Superior temporal gyrus (tissue), 1 donor: ENCODE results near the gene SPAG4.

Experiments
- DNase-seq: peaks from one replicate; pipeline ENCODE4 v3.0.0-alpha.2; 2016; ENCODE audit errors: extremely low spot score

The SPAG4 gene

GRCh38 chr20:35652641-35653429, 37.2 kb downstream of the SPAG4 start:
- no peak for DNase-seq

- no peak for DNase-seq
These were observed 37.8 kb downstream of the SPAG4 start for GRCh38 chr20:35653430-35653734.

- DNase-seq, result no peak
These were observed 38.3 kb downstream of the SPAG4 start for GRCh38 chr20:35653893-35654292.

- DNase-seq, result no peak
These were observed 38.8 kb downstream of the SPAG4 start for GRCh38 chr20:35654415-35654814.

GRCh38 chr20:35657271-35657670, 41.6 kb downstream of the SPAG4 start:
- no peak for DNase-seq

- DNase-seq, result no peak
These were observed 44.7 kb downstream of the SPAG4 start for GRCh38 chr20:35660122-35660937.

GRCh38 chr20:35661053-35661452, 45.4 kb downstream of the SPAG4 start:
- no peak for DNase-seq

GRCh38 chr20:35661908-35662307, 46.3 kb downstream of the SPAG4 start:
- no peak for DNase-seq

- no peak for DNase-seq
These were observed 46.9 kb downstream of the SPAG4 start for GRCh38 chr20:35662551-35662950.

- DNase-seq, result peak; percentile 29
These were observed 48.2 kb downstream of the SPAG4 start for GRCh38 chr20:35663516-35664465.

GRCh38 chr20:35664466-35665206, 49.0 kb downstream of the SPAG4 start, which contains the start of the genes CPNE1 and RBM12:
TSS of gene CPNE1 (minus strand) at chr20:35664900. CDS start at chr20:35632923, 31,977 bp downstream.
TSS of gene RBM12 (minus strand) at chr20:35664900. CDS start at chr20:35655322, 9,578 bp downstream.
- peak; percentile 97 for DNase-seq

- DNase-seq, result no peak
These were observed 50.3 kb downstream of the SPAG4 start for GRCh38 chr20:35665949-35666288.

GRCh38 chr20:35669221-35669620, 53.6 kb downstream of the SPAG4 start:
- no peak for DNase-seq

- no peak for DNase-seq
These were observed 54.1 kb downstream of the SPAG4 start for GRCh38 chr20:35669681-35670080.
